Heart right ventricle (tissue), 16 donors: ENCODE measurements around the gene DPPA3. TPM values are rescaled to one million over a fixed set of nuclear protein-coding genes. Genes with fewer than 3 reads are reported as not detected.

Experiments used
- ATAC-seq, 8 donors: fragments of 200-7000 bp; cut with Tn5 transposase; one replicate each; pipeline ENCODE4 v1.9.1; 2020; ENCODE audit warnings: mild to moderate bottlenecking in 8 of 8, moderate library complexity in 8 of 8, moderate number of reproducible peaks in 1 of 8
- DNase-seq, 2 donors: peaks; one replicate each; pipeline ENCODE4 v3.0.0-alpha.2; 2020
- H3K27ac ChIP-seq, 10 donors: fragments of 200-600 bp; sonication (generic) in 2 of 10; one replicate each; pipeline versions ENCODE4 v1.5.0 to v1.8.0; 2020 to 2022; ENCODE audit warnings: mild to moderate bottlenecking in 3 of 10
- H3K27me3 ChIP-seq, 7 donors: fragments of 200-600 bp; one replicate each; pipeline ENCODE4 v1.8.0; 2021 to 2022; ENCODE audit warnings: mild to moderate bottlenecking in 2 of 7
- H3K36me3 ChIP-seq, 9 donors: fragments of 200-600 bp; sonication (generic) in 1 of 9; one replicate each; pipeline versions ENCODE4 v1.5.0 to v1.8.0; 2020 to 2022; ENCODE audit warnings: mild to moderate bottlenecking in 2 of 9
- H3K4me1 ChIP-seq, 9 donors: fragments of 200-600 bp; sonication (generic) in 1 of 9; one replicate each; pipeline versions ENCODE4 v1.5.0 to v1.8.0; 2020 to 2022; ENCODE audit warnings: mild to moderate bottlenecking in 4 of 9
- H3K4me3 ChIP-seq, 10 donors: fragments of 200-600 bp; sonication (generic) in 2 of 10; one replicate each; pipeline versions ENCODE4 v1.5.0 to v1.8.0; 2020 to 2022; ENCODE audit warnings: mild to moderate bottlenecking in 7 of 10, moderate library complexity in 2 of 10
- H3K9me3 ChIP-seq, 11 donors: fragments of 200-600 bp in 10 of 11; sonication (generic) in 2 of 11; one replicate each; pipeline versions ENCODE4 v1.5.0 to v1.8.0; 2013 to 2022; ENCODE audit warnings: mild to moderate bottlenecking in 2 of 11, control low read depth in 1 of 11, moderate library complexity in 1 of 11
- CTCF ChIP-seq, 9 donors: fragments of 200-600 bp; sonication (generic) in 2 of 9; IDR thresholded peaks; one replicate each; pipeline versions ENCODE4 v1.5.0 to v1.8.0; 2021 to 2022; ENCODE audit warnings: antibody characterized with exemption in 9 of 9, mild to moderate bottlenecking in 5 of 9, moderate library complexity in 1 of 9
- WGBS, 2 donors: extraction: QIAGEN DNeasy Blood & Tissue Kit; methylation state at CpG; one replicate each; pipeline ENCODE4 v1.1.7; 2013; ENCODE audit warnings: inconsistent platforms in 1 of 2; 5-methylcytosine and 5-hydroxymethylcytosine counted together
- intact Hi-C, 10 donors: fragments of 100-400 bp; cut with DNase I; formaldehyde crosslinking; loops; one replicate each; pipeline versions ENCODE4 v1.11.1 to v1.14.2; 2022
- polyA plus RNA-seq, 2 donors: library from polyadenylated mRNA; stranded (reverse); fragments of 200-250 nt; gene quantifications; one replicate each; pipeline ENCODE4 v1.2.3, GENCODE V29; 2013
- total RNA-seq, 10 donors: library from RNA; stranded (reverse); fragmentation: NEBNext Ultra II Directional in 3 of 10; extraction: Animal tissue kit (Norgen Biotek cat#: 25700) in 3 of 10; gene quantifications; one replicate each; pipeline versions ENCODE4 v1.2.1 to v1.2.4, GENCODE V29; 2021 to 2023
- donor health status: Arrhythmogenic right ventricular cardiomyopathy.
- donor health status: ischemic (EF 13 %, LVEDD 7.1; RV severe dilation, severe dysfunction).
- donor health status: healthy with polysubstance abuse.
- donor health status: DM: no; HTN: yes; CAD: no.
- donor health status: DM: no; HTN: no; CAD: no.
- donor health status: ischemic (EF 25% LVEDD 6.9; RV normal size, moderate dysfunction).
- donor health status: ischemic (EF 25% LVEDD 5.7; RV mildly dilated, moderate dysfunction).
- donor health status: healthy.
- donor health status: DM: yes; HTN: yes; CAD: no.
- donor health status: Ischemic cardiomyopathy.
- donor health status: ischemic (EF 35%, LVEDD 5.7; RV mildly dilated, moderate dysfunction).
- donor health status: nonischemic (EF 11% LVEDD 7.7; RV severe dilation, severe dysfunction).
- donor health status: DM: yes; HTN: yes; CAD: no.
- donor health status: PGD.
- donor health status: ischemic (EF 29% LVEDD 5.4; RV normal size, mild dysfunction).
- donor health status: nonischemic (EF 23%, LVEDD 6.1; RV moderate dilation, normal function).

DPPA3 gene
- total and polyA plus RNA-seq, 12 donors = not detected

- Histone ChIP-seq H3K4me1 (peaks cover 0 to 19% (median 11%) of the 10 kb centered on the region in 9 donors), H3K27ac (peak overlapping the region in 3 of 10 donors; percentile 38 to 57 (median 38)), H3K4me3 (peak overlapping the region in 1 of 10 donors; percentile 27), H3K9me3 (no peaks in the 10 kb centered on the region), H3K27me3 (peaks cover 0 to 11% (median 0%) of the 10 kb centered on the region in 7 donors), H3K36me3 (no peaks in the 10 kb centered on the region)
- DNase-seq (no peak), ATAC-seq (peak in 6 of 8 donors; percentile 44 to 89 (median 78))
- TF ChIP-seq CTCF (IDR thresholded peaks at IDR 0.05) = no peak
- intact Hi-C loops = no loop called here
- 18 to 20% methylated on average over 10 of the region's 10 CpGs for WGBS, 2 donors
Measured at GRCh38 chr12:7695237-7695560, 16.0 kb upstream of the DPPA3 start.

GRCh38 chr12:7695566-7696197 lies 15.6 kb upstream of the DPPA3 start, which contains the start of gene GDF3:
Gene GDF3 (minus strand): TSS chr12:7695775. CDS start chr12:7695728, 47 bp downstream.
- peak; percentile 38 to 86 (median 73) for ATAC-seq

GRCh38 chr12:7705846-7706245 lies 5.4 kb upstream of the DPPA3 start:
- intact Hi-C loops = no loop called here
- Histone ChIP-seq H3K27me3 (peaks cover 0 to 5% (median 0%) of the 10 kb centered on the region in 7 donors), H3K9me3 (no peaks in the 10 kb centered on the region), H3K36me3 (no peaks in the 10 kb centered on the region), H3K4me3 (no peak overlapping the region), H3K4me1 (no peaks in the 10 kb centered on the region), H3K27ac (no peak overlapping the region)
- no peak for ATAC-seq
- WGBS, 2 donors = 81 to 83% methylated on average over 29 of the region's 29 CpGs
- DNase-seq = no peak
- TF ChIP-seq CTCF (IDR thresholded peaks at IDR 0.05) = no peak

More at GRCh38 chr12:7695566-7696197, 15.6 kb upstream of the DPPA3 start, which contains the start of gene GDF3:
- H3K9me3 ChIP-seq = no peaks in the 10 kb centered on the region
- intact Hi-C loops = no loop called here
- peak in 1 of 2 donors; percentile 34 for DNase-seq
- H3K36me3 ChIP-seq = no peaks in the 10 kb centered on the region
- TF ChIP-seq CTCF (IDR thresholded peaks at IDR 0.05) = no peak
- H3K27ac ChIP-seq = peak within 1 kb of the TSS in 3 of 10 donors; percentile 38 to 57 (median 38)
- H3K4me1 ChIP-seq = peaks cover 0 to 19% (median 11%) of the 10 kb centered on the region in 9 donors
- peak within 1 kb of the TSS in 1 of 10 donors; percentile 27 for H3K4me3 ChIP-seq
- 33 to 43% methylated on average over 7 of the region's 7 CpGs for WGBS, 2 donors
- H3K27me3 ChIP-seq = peaks cover 0 to 12% (median 0%) of the 10 kb centered on the region in 7 donors

- Histone ChIP-seq H3K9me3 (no peaks in the 10 kb centered on the region), H3K4me1 (no peaks in the 10 kb centered on the region), H3K36me3 (no peaks in the 10 kb centered on the region), H3K27ac (no peak overlapping the region), H3K27me3 (peaks cover 0 to 17% (median 3%) of the 10 kb centered on the region in 7 donors), H3K4me3 (no peak overlapping the region)
- ATAC-seq = no peak
- no peak for DNase-seq
- WGBS, 2 donors = 53 to 61% methylated on average over 8 of the region's 8 CpGs
- TF ChIP-seq CTCF (IDR thresholded peaks at IDR 0.05) = no peak
- intact Hi-C loops = no loop called here
Measured at GRCh38 chr12:7709969-7710675, 1.1 kb upstream of the DPPA3 start.
